DOHH2 (cell line): ENCODE results near the gene FRY.

ENCODE experiments used
- CTCF ChIP-seq: fragments of 200-600 bp; sonication (generic); IDR thresholded peaks from one replicate; pipeline ENCODE4 v1.5.1; 2014; ENCODE audit warnings: antibody characterized with exemption, mild to moderate bottlenecking, low read depth, low read length; ENCODE audit not compliant: poor library complexity, severe bottlenecking
- EZH2phosphoT487 ChIP-seq: fragments of 200-600 bp; sonication (generic); IDR thresholded peaks from 2 replicates; pipeline ENCODE4 v1.6.1; 2017; ENCODE audit warnings: borderline replicate concordance, mild to moderate bottlenecking, antibody characterized with exemption, low read length, moderate library complexity, mixed read lengths

GRCh38 chr13:32314271-32315237 is 283.0 kb downstream of the FRY start:
- TF ChIP-seq CTCF (no peak), EZH2phosphoT487 (no peak)
